Smooth muscle cell (in vitro differentiated cells): ENCODE data around the gene ATP6V0E2. TPM values are rescaled to one million over a fixed set of nuclear protein-coding genes. Genes with fewer than 3 reads are reported as not detected.
"Not testable (repeated sequence)": the region's sequence is repeated elsewhere in the genome, so short reads cannot be mapped to it uniquely, and the experiment has no call there.

Experiments used
- DNase-seq: peaks from one replicate; lab custom pipeline; 2025; ENCODE audit not compliant: unreplicated experiment; lab: John Stamatoyannopoulos, UW
- H2AFZ ChIP-seq: fragments of 200-600 bp; sonication (generic); 2 replicates; pipeline ENCODE4 v1.6.0; 2016; ENCODE audit warnings: antibody characterized with exemption, low read depth, mild to moderate bottlenecking
- H3F3A ChIP-seq: fragments of 200-600 bp; sonication (generic); 2 replicates; pipeline ENCODE4 v1.6.0; 2017; ENCODE audit warnings: antibody characterized with exemption, low read depth
- H3K27ac ChIP-seq: fragments of 200-600 bp; sonication (generic); 2 replicates; pipeline ENCODE4 v1.5.1; 2016; ENCODE audit warnings: low read depth, mild to moderate bottlenecking
- H3K27me3 ChIP-seq: fragments of 200-600 bp; sonication (generic); 2 replicates; pipeline ENCODE4 v1.6.1; 2016; ENCODE audit warnings: low read depth, mild to moderate bottlenecking
- H3K36me3 ChIP-seq: fragments of 200-600 bp; sonication (generic); 2 replicates; pipeline ENCODE4 v1.5.1; 2016; ENCODE audit warnings: low read depth
- H3K4me1 ChIP-seq: fragments of 200-600 bp; sonication (generic); 2 replicates; pipeline ENCODE4 v1.5.1; 2016; ENCODE audit warnings: low read depth
- H3K4me2 ChIP-seq: fragments of 200-600 bp; sonication (generic); 2 replicates; pipeline ENCODE4 v1.6.0; 2016; ENCODE audit warnings: mild to moderate bottlenecking
- H3K4me3 ChIP-seq: fragments of 200-600 bp; sonication (generic); 2 replicates; pipeline ENCODE4 v1.5.1; 2016; ENCODE audit warnings: mild to moderate bottlenecking
- H3K79me2 ChIP-seq: fragments of 200-600 bp; sonication (generic); 2 replicates; pipeline ENCODE4 v1.6.0; 2016; ENCODE audit warnings: low read depth, mild to moderate bottlenecking
- H3K9ac ChIP-seq: fragments of 200-600 bp; sonication (generic); 2 replicates; pipeline ENCODE4 v1.6.0; 2016; ENCODE audit warnings: low read depth
- H3K9me3 ChIP-seq: fragments of 200-600 bp; sonication (generic); replicated peaks from 2 replicates; pipeline ENCODE4 v1.5.1; 2016; ENCODE audit warnings: low read depth
- H4K20me1 ChIP-seq: fragments of 200-600 bp; sonication (generic); 2 replicates; pipeline ENCODE4 v1.6.0; 2016; ENCODE audit warnings: low read depth
- WGBS: methylation state at CpG from one replicate; pipeline ENCODE4 v1.1.7; 2016; ENCODE audit warnings: low lambda C conversion rate; 5-methylcytosine and 5-hydroxymethylcytosine counted together
- polyA plus RNA-seq: library from polyadenylated mRNA; unstranded; fragments of >200 nt; fragmentation: Nextera tagmentation; extraction: Ambion mirVana; gene quantifications from 2 replicates; pipeline ENCODE4 v1.2.1, GENCODE V29; 2016
- small RNA-seq: library from RNA; depleted of rRNA; stranded (forward); fragments of <200 nt; gene quantifications from one replicate; pipeline ENCODE3, GENCODE V24; 2014
- total RNA-seq: library from RNA; depleted of rRNA; stranded (reverse); fragments of >200 nt; gene quantifications from 2 replicates; pipeline ENCODE4 v1.2.3, GENCODE V29; 2014

ATP6V0E2 gene
- total and polyA plus RNA-seq, 2 experiments from 2014 or later = 4.6 TPM

DNA sequence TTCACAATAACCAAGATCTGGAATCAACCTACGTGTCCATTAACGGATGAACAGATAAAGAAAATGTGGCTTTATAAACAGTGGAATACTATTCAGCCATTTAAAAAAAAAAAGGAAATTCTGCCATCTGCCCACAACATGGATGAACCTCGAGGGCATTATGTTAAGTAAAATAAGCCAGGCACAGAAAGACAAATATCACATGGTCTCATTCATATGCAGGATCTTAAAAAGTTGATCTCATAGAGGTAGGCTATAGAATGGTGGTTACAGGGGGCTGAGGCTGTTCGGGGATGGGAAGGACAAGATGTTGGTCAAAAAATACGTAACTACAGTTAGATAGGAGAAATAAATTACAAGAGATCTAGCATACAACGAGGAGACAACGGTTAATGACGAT lies 21.2 kb downstream of the ATP6V0E2 start:
- not testable (repeated sequence) for DNase-seq, H3K27me3 ChIP-seq, H3K9me3 ChIP-seq, H3K4me2 ChIP-seq, H3K4me3 ChIP-seq, H4K20me1 ChIP-seq, H3K36me3 ChIP-seq, H2AFZ ChIP-seq, H3K27ac ChIP-seq, H3K9ac ChIP-seq, H3K79me2 ChIP-seq, H3K4me1 ChIP-seq, H3F3A ChIP-seq
- WGBS = 84% methylated on average over 8 of the region's 8 CpGs

DNA sequence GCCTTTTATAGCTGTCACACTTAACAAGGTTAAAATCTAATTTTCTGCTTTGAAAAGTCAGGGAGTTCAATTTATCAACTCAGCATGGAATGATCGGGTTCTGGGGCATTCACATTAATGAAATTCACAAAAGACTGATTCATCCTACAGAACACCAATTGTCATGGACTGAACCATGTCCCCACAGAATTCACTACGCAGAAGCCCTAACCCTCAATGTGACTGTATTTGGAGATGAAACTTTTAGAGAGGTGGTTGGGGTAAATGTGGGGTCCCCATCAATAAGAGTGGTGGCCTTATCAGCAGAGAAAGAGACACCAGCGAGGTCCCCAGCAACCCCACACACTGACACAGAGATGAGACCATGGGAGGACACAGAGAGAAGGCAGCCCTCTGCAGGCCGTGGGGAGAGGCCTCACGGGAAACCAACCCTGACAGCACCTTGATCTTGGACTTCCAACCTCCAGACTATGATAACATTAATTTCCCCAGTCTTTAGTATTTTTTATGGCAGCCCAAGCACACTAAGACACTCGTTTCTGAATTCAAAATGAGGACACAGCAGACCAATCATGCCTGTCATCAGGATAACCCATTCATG lies 34.1 kb downstream of the ATP6V0E2 start:
- DNase-seq, H3K9me3 ChIP-seq, H4K20me1 ChIP-seq, H3K4me2 ChIP-seq, H3K4me3 ChIP-seq, H3K36me3 ChIP-seq, H3K79me2 ChIP-seq, H3K4me1 ChIP-seq, H3F3A ChIP-seq, H3K9ac ChIP-seq, H3K27me3 ChIP-seq, H3K27ac ChIP-seq, H2AFZ ChIP-seq: not testable (repeated sequence)
- 74% methylated on average over 5 of the region's 6 CpGs for WGBS

DNA sequence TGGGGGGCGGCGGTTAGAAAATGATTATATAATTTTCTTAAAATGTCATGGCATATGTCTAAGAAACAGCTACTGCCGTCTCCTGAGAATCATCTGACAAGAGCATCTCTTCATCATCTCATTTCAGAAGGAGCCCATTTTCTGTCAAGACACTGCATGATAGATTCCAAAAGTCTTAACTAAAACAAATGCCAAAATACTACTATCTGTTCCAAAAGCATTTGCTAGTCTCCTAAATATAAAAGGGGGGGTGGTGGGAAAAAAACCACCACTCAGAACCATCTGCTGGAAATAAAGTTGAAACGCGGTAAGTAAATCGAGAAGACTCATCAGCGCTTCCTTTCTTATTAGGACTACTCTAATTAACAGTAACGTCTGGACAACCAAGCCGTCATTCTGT lies 36.5 kb downstream of the ATP6V0E2 start:
- WGBS = 98% methylated on average over 7 of the region's 9 CpGs

DNA sequence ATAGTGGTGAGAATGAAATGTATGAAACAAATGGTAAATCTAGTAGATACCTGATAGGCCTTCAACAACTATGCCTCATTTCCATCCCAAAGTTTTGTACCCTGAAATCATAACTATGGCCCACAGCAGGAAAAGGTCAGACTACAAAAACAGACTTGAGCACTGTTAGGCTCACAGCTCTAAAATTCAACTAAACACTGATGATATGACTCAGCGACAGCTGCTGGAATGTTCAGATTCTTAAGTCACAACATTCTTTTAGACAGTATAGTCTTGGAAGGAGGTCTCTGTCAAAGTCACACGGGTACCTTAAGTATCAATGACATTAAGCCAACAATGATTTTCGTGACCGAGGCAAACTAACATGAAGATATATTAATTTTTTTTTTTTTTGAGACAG lies 38.4 kb downstream of the ATP6V0E2 start:
- WGBS = 33% methylated on average over 2 of the region's 4 CpGs
- not testable (repeated sequence) for DNase-seq

More for the DNA sequence above, 36.5 kb downstream of the ATP6V0E2 start:
- not testable (repeated sequence) for H3K27ac ChIP-seq, H3F3A ChIP-seq, H3K27me3 ChIP-seq, H3K9me3 ChIP-seq, H3K79me2 ChIP-seq, H3K4me1 ChIP-seq, H3K4me2 ChIP-seq, H3K9ac ChIP-seq, DNase-seq, H4K20me1 ChIP-seq, H3K36me3 ChIP-seq, H2AFZ ChIP-seq, H3K4me3 ChIP-seq

DNA sequence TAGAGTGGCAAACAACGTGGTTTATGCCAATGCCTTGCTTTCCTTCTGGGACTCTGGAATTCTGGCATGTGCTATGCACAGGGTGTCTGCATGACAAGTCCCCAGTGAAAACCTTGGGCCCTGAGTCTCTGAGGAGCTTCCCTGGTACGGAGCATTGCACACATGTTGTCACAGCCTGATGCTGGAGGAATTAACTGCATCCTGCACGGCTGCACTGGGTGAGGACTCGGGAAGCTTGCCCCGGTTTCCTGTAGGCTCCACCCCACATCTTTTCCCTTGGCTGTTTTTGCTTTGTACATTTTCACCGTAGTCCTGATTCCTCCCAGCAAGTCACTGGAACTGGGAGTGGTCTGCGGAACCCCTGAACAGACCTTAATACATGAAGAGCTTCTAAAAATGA lies 52.6 kb downstream of the ATP6V0E2 start:
- H3K9ac ChIP-seq, DNase-seq, H3K27ac ChIP-seq, H2AFZ ChIP-seq, H3F3A ChIP-seq, H4K20me1 ChIP-seq, H3K4me1 ChIP-seq, H3K4me2 ChIP-seq, H3K4me3 ChIP-seq, H3K36me3 ChIP-seq, H3K9me3 ChIP-seq, H3K79me2 ChIP-seq, H3K27me3 ChIP-seq: not testable (repeated sequence)
- 70% methylated on average over 7 of the region's 7 CpGs for WGBS

More for the DNA sequence above, 38.4 kb downstream of the ATP6V0E2 start:
- H3K9me3 ChIP-seq, H3K36me3 ChIP-seq, H3K79me2 ChIP-seq, H3K27ac ChIP-seq, H2AFZ ChIP-seq, H3K27me3 ChIP-seq, H3K4me3 ChIP-seq, H4K20me1 ChIP-seq, H3F3A ChIP-seq, H3K4me2 ChIP-seq, H3K9ac ChIP-seq, H3K4me1 ChIP-seq: not testable (repeated sequence)

Small RNA genes lying within 50 kb of the gene (small RNA-seq; reads per million reads assigned to genes)
- not detected for gene AC093458.1

Other genes with a start within 250 kb of the ATP6V0E2 start
- gene ZNF467, start 100.4 kb upstream of the ATP6V0E2 start, total RNA-seq = 0.58 and 2.0 TPM in 2 replicates
- gene ZNF467, start 100.4 kb upstream of the ATP6V0E2 start, polyA plus RNA-seq = 6.8 and 8.2 TPM in 2 replicates
- gene ZNF862, start 35.6 kb upstream of the ATP6V0E2 start, total RNA-seq = 10.2 and 10.6 TPM in 2 replicates
- 3.2 and 5.4 TPM in 2 replicates for gene ZNF862, start 35.6 kb upstream of the ATP6V0E2 start, polyA plus RNA-seq